Measurements from ENCODE around the gene CD44. TPM values are rescaled to one million over a fixed set of nuclear protein-coding genes. Genes with fewer than 3 reads are reported as not detected.

CD44 gene
- total RNA-seq, 4 donors from 2014 or later: 19.5 to 32.5 (median 29.2) TPM

DNA sequence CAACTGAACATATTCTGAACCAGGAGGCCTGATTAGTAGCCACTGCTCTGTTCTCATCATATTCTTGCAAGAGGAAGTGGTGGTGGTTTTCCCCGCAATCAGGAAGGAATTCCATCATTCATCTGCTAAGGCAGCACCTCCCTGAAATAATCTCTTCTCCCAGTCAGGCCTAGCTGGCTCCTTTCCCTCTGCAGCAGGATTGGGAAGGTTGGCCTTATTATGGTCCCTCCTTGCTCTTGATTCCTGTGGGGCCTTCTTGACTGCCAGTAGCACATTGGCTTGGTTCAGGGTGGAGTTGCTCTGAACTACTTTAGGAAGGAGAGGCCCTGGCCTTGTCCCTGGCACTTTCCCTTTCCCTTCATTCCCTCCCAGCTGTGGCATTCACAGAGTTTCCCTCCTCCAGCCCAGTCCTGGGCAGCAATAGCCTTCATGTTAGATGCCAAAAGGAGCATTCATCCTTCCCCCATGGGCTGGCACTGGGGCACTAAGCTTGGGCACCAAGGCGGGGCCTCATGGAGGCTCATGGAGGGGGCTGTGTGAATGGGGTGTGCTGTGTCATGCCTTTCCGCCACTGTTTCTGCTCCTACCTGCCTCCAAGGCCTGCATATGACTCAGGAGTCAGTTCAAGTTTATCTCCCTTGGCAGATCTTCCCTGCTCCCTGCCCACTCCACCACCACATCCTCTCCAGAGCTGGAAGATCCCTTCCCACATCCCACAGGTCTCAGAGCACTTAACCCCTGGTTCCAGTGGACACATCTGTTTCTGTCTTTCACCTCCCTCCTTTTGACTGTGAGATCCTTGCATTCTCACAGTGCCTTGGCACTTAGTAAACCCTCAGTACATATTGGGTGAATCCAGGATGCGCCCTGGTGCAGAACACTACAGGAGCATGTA lies 27.6 kb upstream of the CD44 start:
- no peak for DNase-seq

DNA sequence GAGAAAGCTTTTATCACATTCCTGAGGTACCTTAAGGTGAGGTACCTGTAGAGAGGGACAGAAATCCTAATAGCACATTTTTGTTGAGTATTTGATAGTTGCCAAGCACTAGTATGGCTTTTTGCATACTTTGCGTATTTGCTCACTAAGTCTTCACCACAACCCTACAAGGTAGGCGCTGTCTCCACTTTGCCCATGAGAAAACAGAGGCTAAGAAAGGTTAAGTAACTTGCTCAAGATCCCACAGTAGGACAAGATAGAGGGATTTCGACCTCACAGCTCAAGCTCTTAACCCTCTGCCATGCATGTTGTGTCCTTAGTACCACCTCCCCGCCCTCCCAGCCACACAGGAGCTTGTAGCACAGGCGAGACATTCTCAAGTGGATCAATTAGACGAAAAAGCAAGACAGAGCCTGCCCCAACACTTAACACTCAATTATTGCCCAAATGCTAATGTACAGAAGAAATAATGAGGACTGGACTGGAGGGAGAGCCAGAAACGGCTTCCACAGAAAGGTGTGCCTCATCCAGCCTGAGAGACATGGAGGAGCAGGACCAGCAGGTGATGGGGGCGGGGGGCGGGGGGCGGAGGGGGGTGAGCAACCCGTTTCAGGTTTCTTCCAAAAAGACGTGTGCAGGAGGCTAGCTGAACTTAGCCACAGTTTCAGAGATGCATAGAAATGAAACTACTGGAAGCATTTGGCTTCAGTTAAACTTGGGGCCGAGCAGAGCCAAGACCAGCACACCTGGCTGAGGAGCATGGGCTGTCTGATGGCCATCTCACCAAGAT lies 26.7 kb upstream of the CD44 start:
- ATAC-seq: no peak
- no peak overlapping the region for H3K27ac ChIP-seq
- no peak for TF ChIP-seq POLR2A (IDR thresholded peaks at IDR 0.05)
- TF ChIP-seq, protein P1, sequence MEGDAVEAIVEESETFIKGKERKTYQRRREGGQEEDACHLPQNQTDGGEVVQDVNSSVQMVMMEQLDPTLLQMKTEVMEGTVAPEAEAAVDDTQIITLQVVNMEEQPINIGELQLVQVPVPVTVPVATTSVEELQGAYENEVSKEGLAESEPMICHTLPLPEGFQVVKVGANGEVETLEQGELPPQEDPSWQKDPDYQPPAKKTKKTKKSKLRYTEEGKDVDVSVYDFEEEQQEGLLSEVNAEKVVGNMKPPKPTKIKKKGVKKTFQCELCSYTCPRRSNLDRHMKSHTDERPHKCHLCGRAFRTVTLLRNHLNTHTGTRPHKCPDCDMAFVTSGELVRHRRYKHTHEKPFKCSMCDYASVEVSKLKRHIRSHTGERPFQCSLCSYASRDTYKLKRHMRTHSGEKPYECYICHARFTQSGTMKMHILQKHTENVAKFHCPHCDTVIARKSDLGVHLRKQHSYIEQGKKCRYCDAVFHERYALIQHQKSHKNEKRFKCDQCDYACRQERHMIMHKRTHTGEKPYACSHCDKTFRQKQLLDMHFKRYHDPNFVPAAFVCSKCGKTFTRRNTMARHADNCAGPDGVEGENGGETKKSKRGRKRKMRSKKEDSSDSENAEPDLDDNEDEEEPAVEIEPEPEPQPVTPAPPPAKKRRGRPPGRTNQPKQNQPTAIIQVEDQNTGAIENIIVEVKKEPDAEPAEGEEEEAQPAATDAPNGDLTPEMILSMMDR (IDR thresholded peaks at IDR 0.05 in 4 of 5, conservative IDR thresholded peaks at IDR 0.05 in 1 of 5): no peak

More for the DNA sequence above, 27.6 kb upstream of the CD44 start:
- no peak overlapping the region for H3K4me3 ChIP-seq
- no peaks in the 10 kb centered on the region for H3K9me3 ChIP-seq
- intact Hi-C loops (cut with DNase I; ENCODE audit: low total_unique reads) (no loop called here), in situ Hi-C loops (cut with MboI; ENCODE audit: low sequenced_read_pairs in 4 of 4) (no loop called here)
- H3K27ac ChIP-seq: no peak overlapping the region
- TF ChIP-seq POLR2A (IDR thresholded peaks at IDR 0.05): no peak
- TF ChIP-seq, protein P1 (IDR thresholded peaks at IDR 0.05 in 4 of 5, conservative IDR thresholded peaks at IDR 0.05 in 1 of 5): no peak
- no peaks in the 10 kb centered on the region for H3K27me3 ChIP-seq
- H3K4me1 ChIP-seq: peaks cover 0 to 2% of the 10 kb centered on the region in 2 donors
- no peaks in the 10 kb centered on the region for H3K36me3 ChIP-seq
- ATAC-seq: peak in 1 of 2 donors; percentile 30

DNA sequence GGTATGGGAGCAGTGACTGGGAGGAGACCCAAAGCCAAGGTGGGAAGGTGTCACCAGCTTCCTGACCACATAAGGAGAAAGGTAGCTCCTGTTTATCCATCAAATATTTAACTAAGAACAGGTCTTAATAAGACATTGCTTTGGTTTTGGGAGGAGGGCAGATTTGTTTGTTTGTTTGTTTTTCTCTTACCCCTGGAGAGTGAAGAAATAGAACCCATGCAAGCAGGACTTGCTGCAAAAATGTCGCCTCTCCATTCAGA lies 26.2 kb upstream of the CD44 start:
- TF ChIP-seq POLR2A (IDR thresholded peaks at IDR 0.05): no peak
- TF ChIP-seq, protein P1 (IDR thresholded peaks at IDR 0.05 in 4 of 5, conservative IDR thresholded peaks at IDR 0.05 in 1 of 5): no peak
- Histone ChIP-seq H3K36me3 (no peaks in the 10 kb centered on the region), H3K27ac (no peak overlapping the region), H3K27me3 (no peaks in the 10 kb centered on the region), H3K4me1 (peaks cover 4 to 6% of the 10 kb centered on the region in 2 donors), H3K9me3 (no peaks in the 10 kb centered on the region), H3K4me3 (no peak overlapping the region)
- in situ Hi-C loops (cut with MboI; ENCODE audit: low sequenced_read_pairs in 4 of 4): no loop called here
- ATAC-seq (no peak), DNase-seq (no peak)
- intact Hi-C loops (cut with DNase I; ENCODE audit: low total_unique reads): no loop called here

More for the DNA sequence above, 26.7 kb upstream of the CD44 start:
- intact Hi-C loops (cut with DNase I; ENCODE audit: low total_unique reads) (no loop called here), in situ Hi-C loops (cut with MboI; ENCODE audit: low sequenced_read_pairs in 4 of 4) (no loop called here)
- Histone ChIP-seq H3K4me3 (no peak overlapping the region), H3K27me3 (no peaks in the 10 kb centered on the region), H3K9me3 (no peaks in the 10 kb centered on the region), H3K4me1 (peaks cover 4 to 6% of the 10 kb centered on the region in 2 donors), H3K36me3 (no peaks in the 10 kb centered on the region)
- no peak for DNase-seq

DNA sequence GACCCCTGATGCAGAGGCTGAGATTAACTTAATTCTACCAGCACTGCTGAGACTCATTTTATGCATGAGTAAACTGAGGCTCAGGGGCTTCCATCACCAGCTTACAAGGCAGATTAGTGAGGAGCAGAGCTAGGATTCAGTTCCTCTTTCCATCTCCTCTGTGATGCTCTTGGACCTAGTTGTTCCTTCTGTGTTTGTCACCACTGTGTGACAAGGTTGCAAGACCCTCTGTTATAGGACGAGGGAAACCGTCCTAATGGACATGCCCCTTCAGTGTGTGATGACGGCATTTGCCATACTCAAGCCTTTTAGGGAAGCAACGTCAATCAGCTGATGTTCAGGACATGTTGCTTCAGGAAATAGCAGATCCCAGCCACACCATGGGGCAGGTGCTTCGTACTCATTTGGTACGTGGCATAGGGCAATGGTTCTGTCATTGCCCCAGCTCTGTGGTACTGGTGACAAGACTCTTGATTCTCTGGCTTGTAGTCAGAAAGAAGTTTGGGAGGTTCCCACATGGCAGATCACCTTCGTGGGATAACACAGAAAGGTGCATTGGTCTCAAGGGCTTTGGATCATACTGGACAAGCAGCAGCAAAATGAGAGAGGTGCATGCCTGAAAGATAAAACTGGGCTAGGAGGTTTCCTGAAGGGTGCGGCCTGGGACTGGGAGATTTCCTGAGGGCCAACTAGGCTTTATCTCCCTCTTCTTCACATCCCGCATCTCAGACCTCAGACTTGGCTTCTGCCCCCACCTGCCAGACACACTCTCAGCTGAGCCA lies 23.9 kb upstream of the CD44 start:
- H3K27ac ChIP-seq: no peak overlapping the region
- no peaks in the 10 kb centered on the region for H3K27me3 ChIP-seq
- H3K4me3 ChIP-seq: no peak overlapping the region
- TF ChIP-seq POLR2A (IDR thresholded peaks at IDR 0.05): no peak
- TF ChIP-seq, protein P1 (IDR thresholded peaks at IDR 0.05 in 4 of 5, conservative IDR thresholded peaks at IDR 0.05 in 1 of 5): no peak
- in situ Hi-C loops (cut with MboI; ENCODE audit: low sequenced_read_pairs in 4 of 4): no loop called here
- H3K9me3 ChIP-seq: no peaks in the 10 kb centered on the region
- DNase-seq (no peak), ATAC-seq (no peak)
- H3K36me3 ChIP-seq: no peaks in the 10 kb centered on the region
- intact Hi-C loops (cut with DNase I; ENCODE audit: low total_unique reads): no loop called here
- H3K4me1 ChIP-seq: peaks cover 4 to 6% of the 10 kb centered on the region in 2 donors

Data from gastrocnemius medialis (tissue), 4 donors.